IPS DF 4.7 (cell line): ENCODE results near the gene SLC17A9.

Experiments used
- DNase-seq: peaks from one replicate; pipeline ENCODE4 v3.0.0-alpha.2; 2013; ENCODE audit warnings: low spot score; ENCODE audit errors: extremely low read depth

SLC17A9 gene, protein sequence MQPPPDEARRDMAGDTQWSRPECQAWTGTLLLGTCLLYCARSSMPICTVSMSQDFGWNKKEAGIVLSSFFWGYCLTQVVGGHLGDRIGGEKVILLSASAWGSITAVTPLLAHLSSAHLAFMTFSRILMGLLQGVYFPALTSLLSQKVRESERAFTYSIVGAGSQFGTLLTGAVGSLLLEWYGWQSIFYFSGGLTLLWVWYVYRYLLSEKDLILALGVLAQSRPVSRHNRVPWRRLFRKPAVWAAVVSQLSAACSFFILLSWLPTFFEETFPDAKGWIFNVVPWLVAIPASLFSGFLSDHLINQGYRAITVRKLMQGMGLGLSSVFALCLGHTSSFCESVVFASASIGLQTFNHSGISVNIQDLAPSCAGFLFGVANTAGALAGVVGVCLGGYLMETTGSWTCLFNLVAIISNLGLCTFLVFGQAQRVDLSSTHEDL

DNA sequence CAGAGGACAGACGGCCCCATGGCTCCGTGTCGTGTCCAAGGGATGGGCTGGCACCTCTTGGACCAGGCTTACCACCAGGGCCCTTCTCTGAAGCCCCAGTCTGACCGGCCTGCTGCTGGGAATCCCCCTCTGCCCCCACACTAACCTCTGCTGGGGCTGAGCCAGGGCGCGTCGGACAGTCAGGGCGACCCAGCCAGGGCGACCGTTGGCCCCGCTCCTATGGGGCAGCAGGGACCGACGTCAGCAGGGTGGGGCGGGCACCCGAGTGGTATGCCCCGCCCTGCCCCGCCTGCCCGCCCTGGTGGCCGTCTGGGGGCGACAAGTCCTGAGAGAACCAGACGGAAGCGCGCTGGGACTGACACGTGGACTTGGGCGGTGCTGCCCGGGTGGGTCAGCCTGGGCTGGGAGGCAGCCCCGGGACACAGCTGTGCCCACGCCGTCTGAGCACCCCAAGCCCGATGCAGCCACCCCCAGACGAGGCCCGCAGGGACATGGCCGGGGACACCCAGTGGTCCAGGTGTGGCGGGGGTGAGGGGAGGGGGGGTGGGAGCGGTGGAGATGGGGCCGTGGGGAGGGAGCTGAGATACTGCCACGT lies at the start of gene SLC17A9:
Gene SLC17A9, plus strand, starts transcription at position 337 of the 595 bp plus-strand sequence. Its CDS starts 122 bp downstream, at position 459.
- no peak for DNase-seq

DNA sequence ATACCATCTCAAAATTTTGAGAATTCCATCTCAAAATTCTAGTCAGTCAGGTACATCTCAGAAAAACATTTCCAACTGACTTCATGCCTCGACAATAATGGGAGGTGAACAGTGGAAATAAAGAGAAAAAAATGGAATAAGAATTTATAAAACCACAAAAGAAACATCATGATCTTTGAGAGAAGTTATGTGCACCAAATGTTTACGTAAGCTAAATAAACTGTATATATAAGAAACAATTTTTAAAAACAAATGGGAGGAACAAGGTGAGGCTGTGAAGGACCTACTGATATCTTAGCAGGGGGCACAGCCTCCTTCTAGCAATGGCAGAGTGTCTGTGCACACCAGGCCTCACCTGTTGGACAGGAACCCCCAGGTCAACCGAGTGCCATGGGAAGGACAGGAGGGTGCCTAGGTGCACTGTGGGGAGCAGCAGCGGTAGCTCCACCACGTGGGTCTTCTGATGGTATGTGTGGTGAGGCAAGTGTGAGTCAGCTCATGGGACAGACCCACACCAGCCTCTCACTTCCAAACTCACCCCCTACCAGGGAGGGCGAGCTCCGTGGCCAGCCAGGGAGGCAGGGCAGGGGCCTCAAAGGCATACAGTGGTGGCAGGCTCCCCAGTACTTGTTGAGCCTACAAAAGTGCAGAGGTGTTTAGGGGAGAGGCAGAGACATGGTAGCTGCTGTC lies 49.4 kb upstream of the SLC17A9 start:
- no peak for DNase-seq

DNA sequence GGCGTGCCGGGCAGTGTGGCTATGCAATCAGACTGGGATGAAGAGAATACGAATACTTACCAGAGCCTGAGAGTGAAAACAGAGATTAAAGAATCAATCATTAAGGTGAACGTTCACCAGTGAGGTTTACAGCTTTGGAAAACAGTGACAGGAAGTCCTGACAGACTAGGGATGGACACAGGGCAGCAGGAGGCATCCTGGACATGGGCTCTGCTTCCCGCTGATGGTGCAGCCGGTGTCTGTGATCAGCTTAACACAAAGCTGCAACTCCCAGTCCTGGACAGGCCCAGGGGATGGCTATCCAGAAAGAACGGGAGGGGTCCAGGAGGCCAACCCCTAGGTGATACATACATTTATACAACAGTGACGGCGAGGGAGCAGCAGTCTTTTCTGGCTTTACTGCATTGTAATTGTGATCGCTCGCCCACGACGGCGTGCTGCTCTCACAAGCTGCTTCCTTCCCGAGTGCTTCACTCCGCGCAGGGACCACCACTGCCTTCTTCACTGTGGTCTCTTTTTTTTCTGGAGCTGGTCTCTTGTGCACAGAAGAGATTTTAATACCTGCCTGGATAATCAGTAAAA lies 46.9 kb upstream of the SLC17A9 start:
- DNase-seq: no peak

DNA sequence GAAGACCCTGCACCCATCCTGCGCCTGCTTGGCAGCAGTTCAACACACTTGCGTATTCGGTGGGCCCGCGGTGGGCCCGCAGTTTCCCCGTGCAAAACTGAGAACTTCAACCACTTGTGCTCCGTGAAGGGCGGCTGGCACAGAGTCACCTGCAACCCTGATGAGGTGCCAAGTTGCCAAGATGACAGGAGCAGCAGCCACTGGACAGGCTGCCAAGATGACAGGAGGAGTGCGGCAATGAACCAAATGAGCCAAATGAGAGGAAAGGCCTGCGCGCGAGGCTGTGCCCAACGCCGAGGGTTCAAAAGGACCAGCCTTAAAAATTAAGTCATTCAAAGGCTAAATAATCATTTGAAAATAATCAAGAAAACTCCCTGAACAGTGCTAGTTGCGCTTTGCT lies 46.3 kb upstream of the SLC17A9 start:
- no peak for DNase-seq

DNA sequence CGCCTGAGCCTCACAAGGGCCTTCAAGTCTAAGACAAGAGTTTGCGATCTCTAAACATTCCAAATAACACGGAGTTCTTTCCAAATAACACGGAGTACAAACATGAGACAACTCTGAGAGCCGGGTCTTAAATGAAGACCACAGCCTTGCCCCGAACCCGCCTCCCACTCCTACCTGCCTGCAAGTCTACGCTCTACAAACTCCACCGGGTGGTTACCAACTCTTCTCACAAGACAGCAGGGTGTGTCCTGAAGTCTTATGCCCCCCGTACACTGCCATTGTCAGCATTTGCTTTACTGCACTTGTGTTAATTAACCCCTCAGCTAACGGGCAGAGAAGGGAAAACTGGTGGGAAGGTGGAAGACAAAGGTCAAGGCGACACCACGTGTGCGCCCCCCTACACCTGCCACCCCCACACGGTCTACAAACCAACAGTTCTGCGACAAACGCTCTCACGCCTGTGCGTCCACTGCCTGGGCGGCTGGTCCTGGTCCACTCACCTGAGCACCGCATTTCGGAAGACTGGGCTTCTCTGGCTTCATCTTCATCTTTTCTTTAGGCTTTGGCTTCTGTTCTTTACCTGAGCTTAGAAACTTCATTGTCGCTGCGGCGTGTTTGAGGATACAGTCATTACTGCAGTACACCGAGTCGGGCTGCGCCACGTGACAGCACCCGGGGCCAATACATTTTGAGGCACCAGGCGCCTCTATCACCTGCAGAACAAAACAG lies 45.7 kb upstream of the SLC17A9 start:
- DNase-seq: no peak

DNA sequence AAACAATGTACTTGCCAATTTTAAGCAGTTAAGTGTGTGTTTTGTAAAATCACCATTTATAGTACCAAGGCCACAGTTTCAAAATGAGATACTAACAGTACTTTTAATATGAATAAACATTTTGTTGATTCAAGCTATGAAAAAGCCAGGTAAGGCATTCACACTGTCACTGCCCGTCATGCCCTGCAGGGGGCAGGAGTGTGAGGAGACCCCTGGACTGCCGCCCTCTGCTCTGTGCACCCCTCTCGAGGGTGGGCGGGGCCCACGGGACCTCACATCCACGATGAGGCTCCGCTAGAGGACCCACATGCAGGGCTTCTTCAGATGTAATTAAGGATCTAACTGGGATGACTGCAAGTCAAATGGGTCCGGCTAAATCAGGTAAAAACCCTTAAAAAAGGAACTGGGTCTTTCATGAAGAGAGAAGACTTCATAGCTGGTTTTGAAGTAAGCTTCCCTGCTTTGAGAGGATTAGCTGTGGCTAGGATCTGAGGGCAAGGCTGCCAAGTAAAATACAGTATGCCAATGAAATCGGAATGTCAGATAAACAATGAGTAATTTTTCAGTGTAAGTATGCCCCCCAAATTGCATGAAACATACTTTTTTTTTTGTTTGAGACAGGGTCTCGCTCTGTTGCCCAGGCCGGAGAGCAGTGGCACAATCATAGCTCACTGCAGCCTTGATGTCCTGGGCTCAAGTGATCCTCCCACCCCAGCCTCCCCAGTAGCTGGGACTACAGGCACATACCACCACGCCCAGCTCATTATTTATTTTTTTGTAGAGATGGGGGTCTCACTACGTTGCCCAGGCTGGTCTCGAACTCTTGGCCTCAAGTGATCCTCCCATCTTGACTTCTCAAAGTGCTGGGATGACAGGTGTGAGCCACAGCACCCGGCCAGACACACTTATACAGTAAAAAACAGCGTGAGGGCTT lies 44.9 kb upstream of the SLC17A9 start:
- DNase-seq: no peak

DNA sequence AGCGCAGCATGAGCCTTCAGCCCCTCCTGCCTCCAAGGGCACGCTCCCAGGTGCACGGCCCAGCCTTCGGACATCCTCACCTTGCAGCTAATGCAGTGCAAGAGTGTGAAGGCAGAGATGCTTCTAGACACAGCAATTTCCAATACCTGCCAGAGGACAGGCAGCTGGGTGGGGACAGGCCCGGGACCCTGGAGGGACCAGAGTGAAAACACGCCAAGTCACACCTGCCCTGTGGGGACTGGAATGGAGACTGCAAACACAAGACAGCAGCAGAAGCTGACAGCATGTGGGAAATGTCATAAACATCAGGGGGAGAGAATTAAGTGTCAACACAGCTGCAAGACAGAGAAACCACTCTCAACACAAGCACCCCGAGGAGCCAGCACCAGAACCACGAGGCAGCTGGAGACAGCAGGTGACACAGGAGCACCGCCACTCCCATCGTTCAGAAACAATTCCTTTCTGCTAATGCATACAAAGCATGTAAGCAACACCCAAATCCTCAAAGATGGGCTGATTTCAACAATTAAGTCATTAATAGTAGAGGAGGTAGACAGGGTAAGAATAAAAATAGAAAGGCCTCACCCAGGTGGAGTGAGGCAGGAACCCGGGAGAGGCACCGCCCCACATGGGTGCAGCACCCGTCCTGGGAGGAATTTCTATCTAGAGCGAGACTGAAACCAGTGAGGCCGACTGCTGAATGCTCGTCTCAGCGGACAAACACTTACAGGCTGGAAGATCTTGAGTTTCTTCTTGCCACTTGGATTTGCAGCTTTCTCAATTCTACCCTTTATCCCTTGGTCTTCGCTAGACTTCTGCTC lies 43.3 kb upstream of the SLC17A9 start:
- no peak for DNase-seq

DNA sequence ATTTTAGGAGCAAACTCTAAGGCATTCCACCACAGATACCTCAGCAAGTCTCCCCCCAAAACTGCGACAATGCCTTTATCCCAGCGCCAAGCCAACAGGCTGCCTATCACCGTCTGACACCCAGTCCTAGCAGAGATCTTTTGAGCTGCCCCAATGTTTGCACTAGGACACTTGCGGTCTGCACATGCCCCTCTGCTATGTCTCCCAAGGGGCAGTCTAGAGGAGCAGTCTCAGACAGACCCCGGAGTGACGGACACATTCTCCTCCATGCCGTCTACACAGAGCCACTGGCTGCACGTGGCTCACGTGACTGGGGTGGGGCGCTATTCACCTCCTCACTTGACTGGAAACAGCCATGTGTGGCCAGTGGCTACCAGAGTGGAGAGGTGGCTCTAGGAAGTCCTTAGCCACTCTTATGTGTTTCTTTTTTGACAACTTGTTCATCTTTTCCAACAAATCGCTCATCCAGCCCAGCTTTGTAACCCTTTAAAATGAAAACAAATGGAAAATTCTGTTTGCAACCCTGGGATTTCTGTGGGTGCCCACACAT lies 42.2 kb upstream of the SLC17A9 start:
- no peak for DNase-seq

DNA sequence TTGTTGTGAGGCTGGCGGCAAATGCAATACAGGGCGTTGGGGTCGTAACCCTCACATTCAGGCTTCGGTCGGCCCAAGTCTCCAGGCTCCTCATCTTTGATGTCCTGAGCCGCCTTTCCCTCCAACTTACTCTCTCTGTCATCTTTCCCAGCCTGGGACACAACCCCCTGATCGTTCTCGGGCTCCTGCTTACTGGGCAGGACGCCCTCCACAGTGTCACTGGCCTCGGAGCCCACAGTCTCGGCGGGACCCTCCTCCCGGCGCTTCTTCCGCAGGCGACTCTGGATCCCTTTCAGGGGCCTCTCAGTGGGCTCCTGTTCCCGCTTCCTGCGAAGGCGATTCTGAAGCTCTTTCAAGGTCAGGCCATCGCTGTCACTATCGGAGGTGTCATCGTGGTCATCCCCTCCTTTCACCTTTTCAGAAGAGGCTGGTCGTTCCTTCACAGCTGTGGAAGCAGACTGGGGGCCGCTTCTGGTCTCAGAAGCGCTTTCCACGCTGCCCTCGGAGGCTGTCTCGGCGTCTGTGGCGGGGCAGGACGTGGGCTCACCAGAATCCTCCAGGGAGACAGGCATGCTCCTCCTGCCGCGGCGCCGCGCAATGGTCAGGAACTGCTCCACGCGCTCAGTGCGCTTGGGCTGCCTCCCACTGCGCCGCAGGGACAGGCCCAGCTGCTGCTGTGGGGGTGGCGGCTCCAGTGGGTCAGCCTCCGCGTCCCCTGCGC lies 41.6 kb upstream of the SLC17A9 start:
- no peak for DNase-seq

DNA sequence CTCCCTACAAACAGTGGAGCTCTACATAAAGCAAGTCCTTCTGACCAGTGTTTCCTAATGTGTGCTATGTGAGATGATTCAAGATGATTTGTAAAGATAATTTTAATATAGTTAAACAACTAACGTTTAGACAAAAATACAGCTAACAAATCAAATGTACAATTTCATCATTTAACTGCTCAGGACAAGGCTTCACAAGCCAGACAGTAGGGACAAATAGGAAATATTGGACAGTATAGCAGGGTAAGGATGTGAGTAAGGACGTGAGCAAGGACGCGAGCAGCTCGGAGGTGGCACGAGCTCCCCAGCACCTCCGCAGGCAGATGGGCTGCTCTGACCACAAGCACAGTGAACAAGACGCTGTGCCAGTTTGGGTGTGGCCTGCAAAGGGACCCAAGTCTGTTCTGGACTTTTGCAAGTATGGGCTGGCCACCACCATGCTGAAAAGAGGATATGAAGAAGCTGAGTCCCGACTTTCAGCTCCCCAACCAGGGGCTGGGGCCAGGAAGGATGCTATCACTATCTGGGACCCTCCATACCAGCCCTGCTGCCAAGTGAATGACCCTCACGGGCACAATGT lies 40.7 kb upstream of the SLC17A9 start:
- DNase-seq: no peak

DNA sequence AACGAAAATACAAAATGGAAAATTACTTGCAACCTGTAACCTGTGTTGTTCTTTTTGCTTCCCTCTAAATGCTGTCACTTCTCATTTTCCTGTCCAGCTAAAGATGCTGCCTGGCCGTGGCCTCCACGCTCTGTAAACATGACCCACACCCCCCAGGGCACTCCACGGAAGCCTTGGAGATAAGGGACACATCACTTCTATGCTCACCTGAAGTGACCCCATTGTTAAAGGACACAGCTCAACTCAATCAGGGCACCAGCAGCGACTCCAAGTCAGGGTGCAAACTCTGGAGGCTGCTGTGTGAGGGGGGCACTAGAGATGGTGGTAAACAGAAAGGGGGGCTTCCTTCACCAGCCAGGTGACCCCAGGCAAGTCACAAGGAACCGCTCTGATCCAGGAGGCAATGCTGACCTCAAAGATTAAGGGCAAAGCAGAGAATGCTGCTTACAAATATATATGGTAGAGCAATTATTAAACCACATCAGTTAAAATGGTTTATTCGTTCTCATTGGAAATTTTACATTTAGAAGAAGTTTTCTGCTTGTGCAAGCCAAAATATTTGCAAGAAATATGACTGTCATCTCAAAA lies 39.4 kb upstream of the SLC17A9 start:
- no peak for DNase-seq

DNA sequence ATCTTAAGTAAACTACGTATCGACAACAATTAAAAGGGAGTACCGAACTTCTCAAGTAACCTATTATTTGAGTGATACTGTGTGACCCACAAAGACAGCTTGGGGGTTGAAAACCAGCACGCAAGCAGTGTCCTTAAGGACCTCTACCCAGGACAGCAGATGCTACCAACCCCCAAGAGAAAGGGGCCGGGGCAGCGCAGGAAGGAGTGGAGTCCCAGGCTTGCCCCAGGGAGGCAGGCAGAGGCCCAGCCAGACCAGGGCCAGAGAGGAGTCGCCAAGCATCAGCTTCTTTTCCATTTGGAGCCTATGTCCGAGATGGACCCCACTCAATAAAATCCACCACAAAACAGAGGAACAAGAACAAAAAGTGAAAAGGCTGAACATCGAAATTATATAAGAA lies 38.1 kb upstream of the SLC17A9 start:
- no peak for DNase-seq

DNA sequence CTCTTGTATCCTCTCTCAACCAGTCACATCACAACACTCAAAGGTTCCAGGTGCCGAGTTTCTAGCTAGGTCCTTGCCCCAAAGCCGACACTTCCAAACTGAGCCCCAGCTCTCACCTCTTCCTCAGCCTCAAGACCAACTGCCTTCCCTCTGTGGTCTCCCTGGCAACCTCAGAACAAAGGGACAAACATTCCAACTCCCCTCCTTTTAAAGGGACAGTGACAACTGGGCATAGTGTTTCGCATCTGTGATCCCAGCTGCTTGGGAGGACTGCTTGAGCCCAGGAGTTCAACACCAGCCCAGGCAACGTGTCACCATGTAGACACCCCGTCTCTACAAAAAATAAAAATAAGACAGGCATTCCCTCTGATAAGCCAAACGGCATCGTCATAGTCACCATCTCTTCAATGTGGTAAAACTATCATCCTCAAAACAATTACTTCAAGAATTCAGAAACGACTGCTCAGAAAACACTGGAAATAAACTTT lies 37.5 kb upstream of the SLC17A9 start:
- DNase-seq: no peak

DNA sequence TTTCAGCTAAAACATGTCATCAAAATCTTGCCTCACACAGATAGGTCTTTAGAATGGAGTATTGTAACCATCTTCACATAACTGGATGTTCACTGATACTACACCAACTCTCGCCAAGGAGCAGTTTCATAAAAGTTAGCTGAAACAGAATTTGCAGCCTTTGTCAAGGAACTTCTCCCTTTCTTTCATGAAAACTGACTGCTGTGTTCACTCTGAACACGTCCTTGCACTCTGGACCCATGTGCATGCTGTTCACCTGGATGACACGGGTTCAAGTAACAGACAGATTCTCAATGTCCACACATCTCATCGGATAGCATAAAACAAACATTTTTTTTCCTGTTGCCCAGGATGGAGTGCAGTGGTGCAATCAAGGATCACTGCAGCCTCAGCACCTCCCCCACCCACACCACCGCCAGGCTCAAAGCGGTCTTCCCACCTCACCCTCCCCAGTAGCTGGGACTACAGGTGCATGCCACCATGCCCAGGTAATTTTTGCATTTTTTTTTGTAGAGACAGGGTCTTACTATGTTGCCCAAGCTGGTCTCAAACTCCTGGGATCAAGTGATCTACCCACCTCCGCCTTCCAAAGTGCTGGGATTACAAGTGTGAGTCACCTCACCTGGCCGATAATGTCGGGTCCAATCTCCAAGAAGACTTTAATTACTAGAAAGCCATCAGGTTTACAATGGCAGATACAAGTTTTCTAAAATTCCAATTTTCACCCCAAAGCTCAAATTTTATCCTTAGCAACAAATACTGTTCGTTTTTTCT lies 35.6 kb upstream of the SLC17A9 start:
- no peak for DNase-seq

DNA sequence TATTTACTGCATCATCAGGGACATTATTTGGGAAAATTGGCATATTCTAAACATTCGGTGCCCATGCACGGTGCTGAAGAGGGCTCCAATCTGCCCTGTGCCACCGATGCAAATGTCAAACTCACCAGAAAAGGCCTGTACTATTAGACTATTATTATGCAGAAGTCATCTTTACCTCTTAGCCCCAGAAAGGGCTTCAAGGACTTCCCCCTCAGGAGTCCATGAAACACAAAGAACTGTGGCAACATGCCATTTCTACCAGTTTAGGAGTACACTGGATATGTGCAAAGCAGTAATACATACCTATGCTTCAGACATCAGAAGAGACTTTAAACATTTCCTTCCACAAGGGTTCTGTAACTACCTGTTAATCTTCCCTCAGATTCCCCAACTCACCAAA lies 34.8 kb upstream of the SLC17A9 start:
- no peak for DNase-seq

DNA sequence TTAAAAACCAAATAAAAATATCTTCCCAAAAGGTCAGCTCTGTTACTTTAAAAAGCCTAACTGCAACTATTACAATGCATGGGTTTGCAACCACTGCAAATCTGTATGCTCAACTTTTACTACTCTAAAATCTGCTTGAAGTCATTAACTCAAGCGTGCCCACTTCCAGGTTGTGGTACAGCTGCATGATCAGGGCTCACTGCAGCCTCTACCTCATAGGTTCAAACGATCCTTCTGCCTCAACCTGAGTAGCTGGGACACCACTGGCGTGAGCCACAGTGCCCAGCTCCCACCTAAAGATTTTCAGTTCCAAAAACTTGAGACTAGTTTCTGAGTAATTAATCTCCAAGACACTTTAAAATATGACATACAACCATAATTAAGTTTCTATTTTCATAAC lies 34.4 kb upstream of the SLC17A9 start:
- DNase-seq: no peak

DNA sequence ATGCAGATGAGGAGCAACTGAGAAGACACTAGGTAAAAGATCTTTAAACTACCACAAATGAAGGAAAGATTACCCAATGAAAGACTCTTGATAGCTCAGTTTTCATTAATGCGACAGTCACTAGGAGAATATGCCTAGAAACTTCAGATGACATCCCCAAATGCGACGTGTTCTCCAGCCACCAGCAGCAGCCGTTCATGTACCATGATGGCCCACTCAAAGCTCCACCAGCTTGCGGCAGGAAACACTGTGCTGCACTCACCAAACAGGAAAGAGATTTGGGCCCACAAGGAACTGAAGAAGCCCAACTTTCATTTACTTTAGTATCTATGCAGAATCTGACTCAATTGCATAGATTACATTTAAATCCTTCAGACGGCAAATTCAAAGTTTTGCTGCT lies 33.7 kb upstream of the SLC17A9 start:
- no peak for DNase-seq
